ENCODE results near the gene SELENON. TPM values are rescaled to one million over a fixed set of nuclear protein-coding genes. Genes with fewer than 3 reads are reported as not detected.

Gene SELENON
- total and polyA plus RNA-seq, 12 donors: 8.7 to 105 (median 67.8) TPM

DNA sequence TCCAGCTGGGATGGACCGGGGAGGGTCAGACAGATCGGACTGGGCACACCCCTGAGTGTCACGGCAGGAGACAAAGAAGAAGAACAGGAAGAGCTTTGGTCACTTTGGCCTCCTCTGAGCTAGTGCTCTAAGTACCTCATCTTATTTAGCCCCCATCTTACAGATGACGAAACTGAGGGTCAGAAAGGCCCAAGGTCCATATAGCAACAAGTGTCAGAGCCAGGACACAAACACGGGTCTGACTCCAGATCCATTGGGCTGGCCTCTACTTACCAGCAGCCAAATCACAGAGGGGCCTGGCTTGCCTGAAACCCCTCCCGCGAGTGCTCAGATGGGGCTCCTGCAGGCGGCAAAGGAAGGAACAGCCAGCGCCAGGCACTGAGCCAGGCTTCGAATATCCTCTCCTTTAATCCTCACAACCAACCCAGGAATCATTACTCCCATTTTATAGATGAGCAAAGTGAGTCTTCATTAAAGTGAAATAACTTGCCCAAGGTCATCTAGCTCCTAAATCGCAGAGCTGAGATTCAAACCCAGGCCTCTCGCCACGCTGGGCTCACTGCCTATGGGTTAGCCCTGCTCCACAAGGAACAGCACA is 25.7 kb upstream of the SELENON start:
- no peaks in the 10 kb centered on the region for H3K27me3 ChIP-seq
- no peak overlapping the region for H3K4me3 ChIP-seq
- no peak for TF ChIP-seq POLR2A (IDR thresholded peaks at IDR 0.05)
- TF ChIP-seq, protein P1, sequence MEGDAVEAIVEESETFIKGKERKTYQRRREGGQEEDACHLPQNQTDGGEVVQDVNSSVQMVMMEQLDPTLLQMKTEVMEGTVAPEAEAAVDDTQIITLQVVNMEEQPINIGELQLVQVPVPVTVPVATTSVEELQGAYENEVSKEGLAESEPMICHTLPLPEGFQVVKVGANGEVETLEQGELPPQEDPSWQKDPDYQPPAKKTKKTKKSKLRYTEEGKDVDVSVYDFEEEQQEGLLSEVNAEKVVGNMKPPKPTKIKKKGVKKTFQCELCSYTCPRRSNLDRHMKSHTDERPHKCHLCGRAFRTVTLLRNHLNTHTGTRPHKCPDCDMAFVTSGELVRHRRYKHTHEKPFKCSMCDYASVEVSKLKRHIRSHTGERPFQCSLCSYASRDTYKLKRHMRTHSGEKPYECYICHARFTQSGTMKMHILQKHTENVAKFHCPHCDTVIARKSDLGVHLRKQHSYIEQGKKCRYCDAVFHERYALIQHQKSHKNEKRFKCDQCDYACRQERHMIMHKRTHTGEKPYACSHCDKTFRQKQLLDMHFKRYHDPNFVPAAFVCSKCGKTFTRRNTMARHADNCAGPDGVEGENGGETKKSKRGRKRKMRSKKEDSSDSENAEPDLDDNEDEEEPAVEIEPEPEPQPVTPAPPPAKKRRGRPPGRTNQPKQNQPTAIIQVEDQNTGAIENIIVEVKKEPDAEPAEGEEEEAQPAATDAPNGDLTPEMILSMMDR (IDR thresholded peaks at IDR 0.05): no peak
- 79 to 87% (median 85%) methylated on average over 11 to 13 of the region's 13 CpGs for WGBS, 4 donors
- H3K9me3 ChIP-seq (replicated peaks in 1 of 3): no peaks in the 10 kb centered on the region
- H3K4me1 ChIP-seq (replicated peaks in 1 of 2): peaks cover 0 to 30% of the 10 kb centered on the region in 2 donors
- H3K36me3 ChIP-seq (replicated peaks in 1 of 2): peaks cover 0 to 9% of the 10 kb centered on the region in 2 donors
- DNase-seq: no peak
- intact Hi-C loops (cut with DNase I): no loop called here
- H3K27ac ChIP-seq: no peak overlapping the region

DNA sequence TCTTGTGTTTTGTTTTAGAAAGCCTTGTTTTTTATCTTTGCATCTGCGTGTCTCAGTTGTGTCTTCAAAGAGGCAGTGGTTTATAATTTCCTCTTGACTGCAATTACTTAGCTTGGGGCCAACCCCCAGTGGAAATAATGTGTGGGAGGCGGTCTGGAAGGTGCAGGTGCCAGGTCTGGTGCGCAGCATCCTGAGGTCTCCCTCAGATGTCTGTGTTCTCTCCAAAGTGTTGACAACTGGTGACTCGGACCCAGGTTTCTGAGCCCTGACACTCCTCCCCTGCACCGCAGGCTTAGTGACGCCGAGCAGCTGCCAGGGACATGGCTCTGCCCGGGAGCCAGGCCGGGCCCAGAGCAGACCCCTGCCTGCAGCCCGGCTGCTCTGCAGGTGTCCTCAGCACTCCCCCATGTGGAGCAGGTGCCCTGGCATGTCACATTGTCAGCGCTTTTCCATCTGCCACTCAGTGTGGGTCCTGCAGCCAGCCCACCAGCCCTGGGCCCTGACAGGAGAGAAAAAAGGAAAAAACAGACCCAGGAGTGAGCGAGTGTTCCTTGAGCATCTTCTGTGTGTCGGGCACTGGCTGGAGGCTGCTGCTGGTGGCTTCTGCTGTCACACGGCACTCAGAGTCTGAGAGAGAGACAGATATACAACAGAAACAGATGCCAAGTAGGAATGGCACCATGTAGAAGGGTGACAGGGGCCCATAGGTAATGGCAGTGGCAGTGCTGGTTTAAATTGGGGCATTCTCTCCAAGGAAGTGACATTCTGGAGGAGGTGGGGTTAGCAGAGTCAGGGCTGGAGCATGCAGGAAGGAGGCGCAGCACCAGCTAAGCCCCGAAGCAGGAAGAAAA is 24.8 kb upstream of the SELENON start:
- H3K9me3 ChIP-seq (replicated peaks in 1 of 3): no peaks in the 10 kb centered on the region
- intact Hi-C loops (cut with DNase I): no loop called here
- DNase-seq: peak in 1 of 7 donors; percentile 67
- TF ChIP-seq POLR2A (IDR thresholded peaks at IDR 0.05): no peak
- H3K27me3 ChIP-seq: no peaks in the 10 kb centered on the region
- H3K4me3 ChIP-seq: no peak overlapping the region
- WGBS, 4 donors: 75 to 90% (median 80%) methylated on average over 8 to 16 of the region's 16 CpGs
- H3K36me3 ChIP-seq (replicated peaks in 1 of 2): peaks cover 0 to 9% of the 10 kb centered on the region in 2 donors
- H3K27ac ChIP-seq: no peak overlapping the region
- peaks cover 0 to 26% of the 10 kb centered on the region in 2 donors for H3K4me1 ChIP-seq (replicated peaks in 1 of 2)

DNA sequence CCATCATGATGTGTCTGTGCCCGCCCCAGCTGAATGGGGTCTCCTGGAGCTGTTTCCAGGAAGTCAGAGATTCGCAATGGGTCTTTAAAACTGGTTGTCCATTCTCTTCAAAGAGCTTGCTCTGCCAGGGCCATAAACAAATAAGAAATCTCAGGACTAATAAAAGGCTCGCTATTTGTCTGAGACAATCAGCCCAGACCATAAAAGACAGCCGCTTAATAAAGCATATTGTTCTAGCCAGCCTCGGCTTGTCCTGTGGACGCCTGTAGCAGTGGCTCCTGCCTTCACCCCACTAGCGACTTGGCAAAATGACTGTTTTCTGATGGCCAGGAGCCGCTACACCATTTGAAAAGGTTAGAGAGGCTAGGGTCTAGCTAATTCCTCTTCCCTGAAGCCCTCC is 20.6 kb upstream of the SELENON start:
- TF ChIP-seq, protein P1 (IDR thresholded peaks at IDR 0.05): no peak
- TF ChIP-seq POLR2A (IDR thresholded peaks at IDR 0.05): no peak
- Histone ChIP-seq H3K4me1 (replicated peaks in 1 of 2) (no peaks in the 10 kb centered on the region), H3K36me3 (replicated peaks in 1 of 2) (peaks cover 0 to 7% of the 10 kb centered on the region in 2 donors), H3K27me3 (no peaks in the 10 kb centered on the region), H3K9me3 (replicated peaks in 1 of 3) (no peaks in the 10 kb centered on the region), H3K4me3 (no peak overlapping the region), H3K27ac (no peak overlapping the region)
- WGBS, 4 donors: 91 to 97% (median 93%) methylated on average over 8 of the region's 8 CpGs
- intact Hi-C loops (cut with DNase I): no loop called here
- no peak for DNase-seq

DNA sequence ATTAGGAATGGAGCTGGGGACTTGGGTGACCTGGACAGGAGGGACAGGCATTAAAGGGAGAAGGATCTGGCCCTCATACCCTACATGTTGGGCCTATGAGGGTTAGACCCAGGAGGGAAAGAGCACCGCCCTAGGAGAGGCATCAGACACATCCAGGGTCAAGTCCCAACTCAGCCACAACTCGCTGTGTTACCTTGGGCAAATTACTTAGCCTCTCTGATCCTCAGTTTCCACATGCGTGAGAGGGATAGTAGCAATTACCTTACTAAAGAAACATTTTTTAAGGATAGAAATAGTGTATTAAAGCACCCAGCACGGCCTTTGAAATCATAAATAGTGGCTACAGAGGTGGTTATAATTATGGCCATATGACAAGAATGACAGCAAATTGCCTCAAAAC is 20.1 kb upstream of the SELENON start:
- Histone ChIP-seq H3K9me3 (replicated peaks in 1 of 3) (no peaks in the 10 kb centered on the region), H3K27ac (no peak overlapping the region), H3K4me1 (replicated peaks in 1 of 2) (no peaks in the 10 kb centered on the region), H3K27me3 (no peaks in the 10 kb centered on the region), H3K36me3 (replicated peaks in 1 of 2) (peaks cover 0 to 5% of the 10 kb centered on the region in 2 donors), H3K4me3 (no peak overlapping the region)
- TF ChIP-seq POLR2A (IDR thresholded peaks at IDR 0.05): no peak
- TF ChIP-seq, protein P1 (IDR thresholded peaks at IDR 0.05): no peak
- intact Hi-C loops (cut with DNase I): no loop called here
- no peak for DNase-seq
- WGBS, 4 donors: 88 to 100% (median 100%) methylated on average over 4 of the region's 4 CpGs

All from adrenal gland (tissue), 12 donors.